ENCODE results near the gene OGG1.
A peak's percentile ranks its signal among the peaks of the same experiment; 100 is the strongest.

OGG1 gene

GRCh38 chr3:9787714-9788113 lies 38.0 kb downstream of the OGG1 start:
- DNase-seq, result no peak

DNA sequence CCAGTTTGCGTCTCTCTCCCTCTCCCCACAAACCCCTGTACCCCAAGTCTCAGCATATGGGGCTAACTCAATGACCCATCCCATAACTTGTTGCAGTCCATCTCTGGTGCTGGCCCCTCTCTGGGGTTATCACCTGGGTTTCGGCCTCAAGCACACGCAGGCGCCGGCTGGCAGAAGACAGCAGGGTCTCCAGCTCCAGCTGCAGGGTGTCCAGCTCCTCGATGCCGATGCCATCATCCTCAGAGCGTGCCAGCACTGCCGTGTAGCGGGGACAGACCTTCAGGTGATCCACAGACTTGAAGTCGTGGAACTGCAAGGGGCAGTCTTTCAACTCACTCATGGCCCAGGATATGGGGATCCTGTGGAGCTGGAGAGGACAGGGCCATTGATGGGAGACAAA lies 41.4 kb downstream of the OGG1 start:
- DNase-seq, result no peak

- DNase-seq, result no peak
Measured at GRCh38 chr3:9791790-9792404, 42.1 kb downstream of the OGG1 start.

GRCh38 chr3:9792405-9793160 lies 42.8 kb downstream of the OGG1 start, which contains the start of the genes ARPC4 and TADA3:
Gene ARPC4, plus strand, starts transcription at chr3:9793082. Its CDS starts 40 bp downstream, at chr3:9793122.
Gene TADA3, minus strand, starts transcription at chr3:9792473. Its CDS starts 1,007 bp downstream, at chr3:9791466.
- peak; percentile 94 for DNase-seq

DNA sequence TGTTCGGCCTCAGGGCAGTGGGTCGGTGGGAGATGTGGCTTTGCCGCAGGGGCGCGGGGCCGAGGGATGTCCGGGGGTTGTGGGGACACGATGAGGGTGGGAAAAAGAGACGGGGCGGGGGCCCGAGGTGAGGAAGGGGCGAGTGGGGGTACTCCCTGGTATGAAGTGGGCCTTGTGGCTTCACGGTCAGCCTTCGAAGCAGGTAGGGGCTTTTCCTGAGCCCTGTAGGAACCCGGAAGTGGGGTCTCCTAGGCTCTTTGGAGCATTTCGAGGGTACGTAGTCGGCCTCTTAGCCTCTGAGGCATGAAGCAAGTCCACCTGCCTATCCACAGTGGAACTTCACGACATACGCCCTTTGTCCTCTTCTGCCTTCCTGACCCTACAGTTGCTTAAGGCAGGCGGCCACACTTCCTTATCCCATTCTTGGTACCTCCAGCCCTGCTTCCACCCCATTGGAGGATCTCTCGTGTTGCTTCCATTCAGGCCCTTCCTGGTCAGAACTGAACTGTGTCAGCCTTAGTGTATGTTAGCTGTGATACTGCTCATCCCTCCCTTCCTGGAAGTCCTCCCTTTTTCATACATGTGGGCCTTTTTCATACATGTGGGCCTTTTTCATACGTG lies 43.5 kb downstream of the OGG1 start:
- DNase-seq, result no peak

DNA sequence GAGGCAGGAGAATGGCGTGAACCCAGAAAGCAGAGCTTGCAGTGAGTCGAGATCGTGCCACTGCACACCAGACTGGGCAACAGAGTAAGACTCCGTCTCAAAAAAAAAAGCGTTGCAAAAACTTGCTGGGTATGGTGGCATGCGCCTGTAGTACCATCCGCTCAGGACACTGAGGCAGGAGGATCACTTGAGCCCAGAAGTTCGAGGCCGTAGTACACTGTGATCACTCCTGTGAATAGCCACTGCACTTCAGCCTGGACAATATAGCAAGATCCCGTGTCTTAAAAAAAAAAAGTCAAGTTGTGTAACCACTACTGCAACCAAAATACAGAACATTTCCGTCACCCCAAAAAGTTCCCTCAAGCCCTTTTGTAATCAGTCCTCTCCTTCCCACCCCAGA lies 44.6 kb downstream of the OGG1 start:
- no peak for DNase-seq

GRCh38 chr3:9795207-9795606 lies 45.5 kb downstream of the OGG1 start:
- DNase-seq, result no peak

DNA sequence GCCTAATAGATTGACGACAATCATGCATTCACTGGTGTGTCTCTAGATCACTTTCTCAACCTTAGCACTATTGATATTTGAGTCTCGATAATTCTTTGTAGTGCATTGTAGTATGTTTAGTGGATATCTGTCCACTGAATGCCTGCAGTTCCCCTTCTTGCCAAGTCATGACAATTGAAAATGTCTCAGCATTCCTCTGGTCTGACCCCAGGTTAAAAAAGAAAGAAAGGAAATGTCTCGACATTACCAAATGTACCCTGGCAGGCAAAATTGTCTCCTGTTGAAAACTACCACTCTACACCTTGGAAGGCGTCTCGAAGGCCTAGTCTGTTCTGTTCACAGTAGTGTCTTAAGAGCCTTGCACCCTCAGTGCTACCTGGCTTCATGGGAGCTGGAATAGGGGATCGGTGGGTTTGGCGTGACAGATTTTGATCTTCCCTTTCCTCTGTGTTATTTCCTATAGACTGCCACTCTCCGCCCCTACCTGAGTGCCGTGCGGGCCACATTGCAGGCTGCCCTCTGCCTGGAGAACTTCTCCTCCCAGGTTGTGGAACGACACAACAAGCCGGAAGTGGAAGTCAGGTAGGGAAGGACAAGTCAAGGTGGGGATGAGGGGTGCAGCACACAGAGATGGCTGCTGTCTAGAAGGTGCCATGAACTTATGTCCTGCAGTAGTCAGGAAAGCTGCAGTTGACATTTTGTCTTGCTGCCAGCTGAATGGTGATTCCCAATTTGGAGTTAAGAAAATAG lies 47.6 kb downstream of the OGG1 start:
- DNase-seq, result no peak

DNA sequence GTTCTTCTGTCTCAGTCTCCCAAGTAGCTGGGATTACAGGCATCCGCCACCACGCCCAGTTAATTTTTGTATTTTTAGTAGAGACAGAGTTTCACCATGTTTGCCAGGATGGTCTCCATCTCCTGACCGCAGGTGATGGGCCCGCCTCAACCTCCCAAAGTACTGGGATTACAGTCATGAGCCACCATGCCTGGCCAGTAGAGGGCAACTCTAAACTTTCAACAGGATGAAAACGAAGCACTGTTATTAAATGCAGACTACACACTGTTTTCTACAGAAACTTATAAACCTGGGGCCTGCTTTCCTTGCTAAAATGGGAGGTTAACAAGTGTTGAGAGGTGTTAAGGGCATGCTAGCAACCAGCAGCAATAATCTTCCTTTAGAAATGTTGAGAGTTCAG lies 50.8 kb downstream of the OGG1 start:
- no peak for DNase-seq

DNA sequence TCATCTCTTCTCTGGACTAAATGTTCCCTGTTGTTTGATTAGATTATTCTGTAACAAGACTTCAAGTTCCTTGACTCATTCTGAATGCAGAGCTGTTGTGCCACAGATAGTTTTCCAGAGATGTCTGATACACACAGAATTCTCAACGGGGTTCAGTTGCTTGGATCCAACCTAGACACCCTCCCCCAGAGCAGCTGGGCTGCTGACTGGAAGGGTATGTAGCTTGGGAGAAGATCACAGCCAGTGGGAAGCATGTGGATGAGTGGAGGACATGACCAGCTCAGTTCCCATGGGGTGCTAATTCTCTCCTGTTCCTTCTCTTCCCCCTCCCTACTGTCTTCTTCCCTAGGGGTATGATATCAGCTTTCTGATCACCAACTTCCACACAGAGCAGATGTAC lies 53.7 kb downstream of the OGG1 start:
- no peak for DNase-seq

DNA sequence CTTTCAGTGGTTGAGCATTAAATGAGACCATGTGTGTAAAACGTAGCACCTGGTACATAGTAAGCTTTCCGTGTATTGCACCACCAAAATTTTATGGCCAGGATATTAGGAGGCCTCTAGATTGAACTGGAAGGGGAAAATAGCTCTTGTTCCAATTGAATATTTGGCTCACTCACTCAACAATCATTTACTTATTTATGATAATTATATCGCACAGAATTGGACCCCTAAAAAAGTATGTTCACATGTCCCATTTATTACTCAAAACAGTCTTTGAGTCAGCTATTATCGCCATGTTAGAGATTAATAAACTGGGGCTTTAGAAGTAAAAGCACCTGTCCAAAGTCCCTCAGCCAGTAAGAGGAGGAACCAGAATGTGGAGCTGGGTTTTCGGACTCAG lies 55.2 kb downstream of the OGG1 start:
- no peak for DNase-seq

DNA sequence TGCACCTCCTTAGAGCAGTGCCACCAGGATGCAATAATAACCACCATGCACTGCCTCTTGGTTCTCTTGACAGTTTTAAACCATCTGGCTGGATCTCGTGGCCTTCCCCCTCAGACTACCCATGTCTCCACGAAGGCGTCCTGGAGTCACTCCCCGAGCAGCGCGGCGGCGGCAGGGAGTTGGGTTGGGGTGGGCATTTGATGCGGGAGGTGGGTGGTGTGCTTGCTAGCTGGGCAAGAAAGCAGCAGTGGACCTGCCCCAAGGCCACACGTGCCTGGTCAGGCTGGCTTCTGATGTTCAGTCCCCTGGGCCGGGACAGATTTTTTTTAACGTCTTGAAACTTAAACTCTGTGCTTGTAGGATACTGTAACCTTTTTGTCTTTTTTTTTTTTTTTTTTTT lies 56.4 kb downstream of the OGG1 start:
- DNase-seq, result no peak
